NB4 (cell line): ENCODE measurements around the gene SEMA5A.

Experiments used
- DNase-seq: peaks from one replicate; pipeline ENCODE4 v3.0.0; 2010; ENCODE audit warnings: low read depth
- H3K4me3 ChIP-seq: one replicate; pipeline ENCODE4 v1.5.1; 2011; ENCODE audit warnings: mild to moderate bottlenecking, low read depth, low read length, moderate library complexity
- CTCF ChIP-seq: IDR thresholded peaks from one replicate; pipeline ENCODE4 v1.5.1; 2012; ENCODE audit warnings: low read depth, low read length
- MAX ChIP-seq: IDR thresholded peaks from 2 replicates; pipeline ENCODE4 v1.6.1; 2011; ENCODE audit warnings: low read depth, low read length
- MYC ChIP-seq: IDR thresholded peaks from 2 replicates; pipeline ENCODE4 v1.6.1; 2011; ENCODE audit warnings: low read depth, low read length
- POLR2A ChIP-seq: IDR thresholded peaks from 2 replicates; pipeline ENCODE4 v1.6.1; 2011; ENCODE audit warnings: mild to moderate bottlenecking; ENCODE audit not compliant: insufficient read length; ENCODE audit errors: extremely low read depth

SEMA5A gene

GRCh38 chr5:9398227-9398626, 147.6 kb downstream of the SEMA5A start:
- DNase-seq = no peak
- H3K4me3 ChIP-seq = no peak overlapping the region
- TF ChIP-seq CTCF (no peak), POLR2A (no peak), MAX (no peak), MYC (no peak)

GRCh38 chr5:9396285-9396770, 149.5 kb downstream of the SEMA5A start:
- H3K4me3 ChIP-seq = no peak overlapping the region
- DNase-seq = no peak
- TF ChIP-seq POLR2A (no peak), CTCF (no peak), MYC (no peak), MAX (no peak)

GRCh38 chr5:9395706-9396105, 150.2 kb downstream of the SEMA5A start:
- no peak overlapping the region for H3K4me3 ChIP-seq
- no peak for TF ChIP-seq POLR2A
- TF ChIP-seq MYC = no peak
- no peak for TF ChIP-seq MAX
- TF ChIP-seq CTCF = no peak
- DNase-seq = no peak

GRCh38 chr5:9394221-9394620, 151.7 kb downstream of the SEMA5A start:
- no peak overlapping the region for H3K4me3 ChIP-seq
- TF ChIP-seq CTCF (no peak), POLR2A (no peak), MAX (no peak), MYC (no peak)
- DNase-seq = no peak

GRCh38 chr5:9392625-9393024, 153.2 kb downstream of the SEMA5A start:
- no peak overlapping the region for H3K4me3 ChIP-seq
- TF ChIP-seq MAX (no peak), CTCF (no peak), MYC (no peak)
- no peak for DNase-seq

GRCh38 chr5:9391080-9391479, 154.8 kb downstream of the SEMA5A start:
- no peak for DNase-seq
- H3K4me3 ChIP-seq = no peak overlapping the region
- TF ChIP-seq MAX (no peak), POLR2A (no peak), CTCF (no peak), MYC (no peak)
